ENCODE measurements around the gene ARHGEF3.
"Not testable (repeated sequence)": the region's sequence is repeated elsewhere in the genome, so short reads cannot be mapped to it uniquely, and the experiment has no call there.

Gene ARHGEF3

GRCh38 chr3:56725175-56725574 lies 76.6 kb downstream of the ARHGEF3 start:
- DNase-seq (ENCODE audit: low spot score): no peak

GRCh38 chr3:56724676-56725075 lies 77.1 kb downstream of the ARHGEF3 start:
- DNase-seq (ENCODE audit: low spot score): no peak

GRCh38 chr3:56720849-56721248 lies 80.9 kb downstream of the ARHGEF3 start:
- no peak for DNase-seq (ENCODE audit: low spot score)

- not testable (repeated sequence) for DNase-seq (ENCODE audit: low spot score)
These were observed 82.9 kb downstream of the ARHGEF3 start for GRCh38 chr3:56718809-56719208.

- DNase-seq (ENCODE audit: low spot score): no peak
These were observed 90.4 kb downstream of the ARHGEF3 start for GRCh38 chr3:56711344-56711743.

GRCh38 chr3:56707412-56707811 lies 94.3 kb downstream of the ARHGEF3 start:
- DNase-seq (ENCODE audit: low spot score): not testable (repeated sequence)

- no peak for DNase-seq (ENCODE audit: low spot score)
These were observed 95.1 kb downstream of the ARHGEF3 start for GRCh38 chr3:56706629-56707028.

- no peak for DNase-seq (ENCODE audit: low spot score)
These were observed 97.0 kb downstream of the ARHGEF3 start for GRCh38 chr3:56704706-56705105.

GRCh38 chr3:56702490-56703315 lies 99.0 kb downstream of the ARHGEF3 start:
- DNase-seq (ENCODE audit: low spot score): peak; percentile 74

GRCh38 chr3:56700151-56700550 lies 101.6 kb downstream of the ARHGEF3 start:
- no peak for DNase-seq (ENCODE audit: low spot score)

- no peak for DNase-seq (ENCODE audit: low spot score)
These were observed 106.7 kb downstream of the ARHGEF3 start for GRCh38 chr3:56694867-56695683.

- no peak for DNase-seq (ENCODE audit: low spot score)
These were observed 108.0 kb downstream of the ARHGEF3 start for GRCh38 chr3:56693750-56694149.

GRCh38 chr3:56692520-56693433 lies 109.0 kb downstream of the ARHGEF3 start:
- not testable (repeated sequence) for DNase-seq (ENCODE audit: low spot score)

- DNase-seq (ENCODE audit: low spot score): not testable (repeated sequence)
These were observed 109.8 kb downstream of the ARHGEF3 start for GRCh38 chr3:56692001-56692365.

GRCh38 chr3:56691165-56692000 lies 110.4 kb downstream of the ARHGEF3 start:
- DNase-seq (ENCODE audit: low spot score): no peak

- DNase-seq (ENCODE audit: low spot score): no peak
These were observed 112.4 kb downstream of the ARHGEF3 start for GRCh38 chr3:56689303-56689702.

GRCh38 chr3:56688191-56688590 lies 113.6 kb downstream of the ARHGEF3 start:
- no peak for DNase-seq (ENCODE audit: low spot score)

GRCh38 chr3:56684029-56684428 lies 117.7 kb downstream of the ARHGEF3 start:
- DNase-seq (ENCODE audit: low spot score): no peak

- peak; percentile 72 for DNase-seq (ENCODE audit: low spot score)
These were observed 118.5 kb downstream of the ARHGEF3 start, which contains the start of gene TASOR for GRCh38 chr3:56683122-56683817. Gene TASOR, minus strand, starts transcription at chr3:56683265. Its CDS starts 259 bp downstream, at chr3:56683006.

- DNase-seq (ENCODE audit: low spot score): peak; percentile 67
These were observed 119.2 kb downstream of the ARHGEF3 start for GRCh38 chr3:56682462-56683121.
